Measurements from ENCODE around the gene DNAH9.

The DNAH9 gene

GRCh38 chr17:11559601-11560000 lies 38.7 kb upstream of the DNAH9 start:
- H3K4me2 ChIP-seq (ENCODE audit: low read length): no peak overlapping the region
- no peaks in the 10 kb centered on the region for H4K20me1 ChIP-seq (ENCODE audit: control insufficient read depth, insufficient read depth, low read depth, low read length)
- no peaks in the 10 kb centered on the region for H3K79me2 ChIP-seq (ENCODE audit: control insufficient read depth, low read length)
- H3K9me2 ChIP-seq (replicated peaks; ENCODE audit: control insufficient read depth, low read length): no peaks in the 10 kb centered on the region
- H3K36me3 ChIP-seq (ENCODE audit: control insufficient read depth, low read length): no peaks in the 10 kb centered on the region
- H3K27me3 ChIP-seq (ENCODE audit: control insufficient read depth, low read length): no peaks in the 10 kb centered on the region
- no peak overlapping the region for H3K27ac ChIP-seq (ENCODE audit: low read depth, low read length)
- no peak for TF ChIP-seq EZH2phosphoT487 (IDR thresholded peaks at IDR 0.05; ENCODE audit: borderline replicate concordance, low read length)
- TF ChIP-seq CTCF (IDR thresholded peaks at IDR 0.05; ENCODE audit: low read depth, low read length, poor library complexity, severe bottlenecking): no peak
- no peaks in the 10 kb centered on the region for H3K4me1 ChIP-seq (ENCODE audit: control insufficient read depth, low read length)
- H3F3A ChIP-seq (ENCODE audit: control insufficient read depth, insufficient read depth): no peaks in the 10 kb centered on the region
- peaks cover 10% of the 10 kb centered on the region; the same call in 1 of the 2 replicates for H3K9me3 ChIP-seq (ENCODE audit: control insufficient read depth, insufficient read depth, low read length)
- H3K4me3 ChIP-seq (ENCODE audit: low read length): no peak overlapping the region

- H3K9me3 ChIP-seq (ENCODE audit: control insufficient read depth, insufficient read depth, low read length): peaks cover 10% of the 10 kb centered on the region; the same call in 1 of the 2 replicates
- H3K9me2 ChIP-seq (replicated peaks; ENCODE audit: control insufficient read depth, low read length): no peaks in the 10 kb centered on the region
- H3F3A ChIP-seq (ENCODE audit: control insufficient read depth, insufficient read depth): no peaks in the 10 kb centered on the region
- no peak overlapping the region for H3K4me3 ChIP-seq (ENCODE audit: low read length)
- no peaks in the 10 kb centered on the region for H3K79me2 ChIP-seq (ENCODE audit: control insufficient read depth, low read length)
- H3K27ac ChIP-seq (ENCODE audit: low read depth, low read length): no peak overlapping the region
- H3K36me3 ChIP-seq (ENCODE audit: control insufficient read depth, low read length): no peaks in the 10 kb centered on the region
- H3K4me2 ChIP-seq (ENCODE audit: low read length): no peak overlapping the region
- H3K4me1 ChIP-seq (ENCODE audit: control insufficient read depth, low read length): no peaks in the 10 kb centered on the region
- no peaks in the 10 kb centered on the region for H4K20me1 ChIP-seq (ENCODE audit: control insufficient read depth, insufficient read depth, low read depth, low read length)
- TF ChIP-seq EZH2phosphoT487 (IDR thresholded peaks at IDR 0.05; ENCODE audit: borderline replicate concordance, low read length): no peak
- TF ChIP-seq CTCF (IDR thresholded peaks at IDR 0.05; ENCODE audit: low read depth, low read length, poor library complexity, severe bottlenecking): no peak
- no peaks in the 10 kb centered on the region for H3K27me3 ChIP-seq (ENCODE audit: control insufficient read depth, low read length)
Observed at GRCh38 chr17:11561281-11561680, 37.0 kb upstream of the DNAH9 start.

- no peaks in the 10 kb centered on the region for H3F3A ChIP-seq (ENCODE audit: control insufficient read depth, insufficient read depth)
- no peak overlapping the region for H3K4me2 ChIP-seq (ENCODE audit: low read length)
- no peak overlapping the region for H3K27ac ChIP-seq (ENCODE audit: low read depth, low read length)
- H3K9me2 ChIP-seq (replicated peaks; ENCODE audit: control insufficient read depth, low read length): no peaks in the 10 kb centered on the region
- no peak overlapping the region for H3K4me3 ChIP-seq (ENCODE audit: low read length)
- no peaks in the 10 kb centered on the region for H3K27me3 ChIP-seq (ENCODE audit: control insufficient read depth, low read length)
- no peaks in the 10 kb centered on the region for H4K20me1 ChIP-seq (ENCODE audit: control insufficient read depth, insufficient read depth, low read depth, low read length)
- no peak for TF ChIP-seq EZH2phosphoT487 (IDR thresholded peaks at IDR 0.05; ENCODE audit: borderline replicate concordance, low read length)
- TF ChIP-seq CTCF (IDR thresholded peaks at IDR 0.05; ENCODE audit: low read depth, low read length, poor library complexity, severe bottlenecking): no peak
- no peaks in the 10 kb centered on the region for H3K36me3 ChIP-seq (ENCODE audit: control insufficient read depth, low read length)
- H3K79me2 ChIP-seq (ENCODE audit: control insufficient read depth, low read length): no peaks in the 10 kb centered on the region
- no peaks in the 10 kb centered on the region for H3K4me1 ChIP-seq (ENCODE audit: control insufficient read depth, low read length)
- peaks cover 10% of the 10 kb centered on the region; the same call in 1 of the 2 replicates for H3K9me3 ChIP-seq (ENCODE audit: control insufficient read depth, insufficient read depth, low read length)
Observed at GRCh38 chr17:11561702-11562101, 36.6 kb upstream of the DNAH9 start.

Measured in DOHH2 (cell line).